HFFc6 (cell line): Measurements from ENCODE around the gene LYPD6. TPM values are rescaled to one million over a fixed set of nuclear protein-coding genes. Genes with fewer than 3 reads are reported as not detected.

ENCODE experiments used
- DNase-seq: peaks from one replicate; pipeline ENCODE4 v3.0.0-alpha.2; 2018
- H3K27ac Mint-ChIP-seq: 2 replicates; pipeline ENCODE4 v1.8.0; 2020; ENCODE audit warnings: mild to moderate bottlenecking, mixed read lengths
- H3K27me3 Mint-ChIP-seq: 2 replicates; pipeline ENCODE4 v1.8.0; 2021; ENCODE audit warnings: mild to moderate bottlenecking, moderate library complexity, mixed read lengths; ENCODE audit not compliant: insufficient read depth
- H3K36me3 Mint-ChIP-seq: 2 replicates; pipeline ENCODE4 v1.8.0; 2021; ENCODE audit warnings: low read depth, mixed read lengths
- H3K4me1 Mint-ChIP-seq: 2 replicates; pipeline ENCODE4 v1.8.0; 2020; ENCODE audit warnings: low read depth, mixed read lengths
- H3K4me3 Mint-ChIP-seq: 2 replicates; pipeline ENCODE4 v1.8.0; 2020; ENCODE audit warnings: mild to moderate bottlenecking, moderate library complexity, mixed read lengths
- H3K9me3 Mint-ChIP-seq: 2 replicates; pipeline ENCODE4 v1.8.0; 2020; ENCODE audit warnings: mild to moderate bottlenecking, mixed read lengths
- CTCF ChIP-seq: fragments of 200-600 bp; sonication (generic); IDR thresholded peaks from 2 replicates; pipeline ENCODE4 v1.5.0; 2021; ENCODE audit warnings: antibody characterized with exemption, mild to moderate bottlenecking
- total RNA-seq, 6 experiments: library from RNA; stranded (reverse); fragmentation: NEBNext Ultra II Directional; extraction: Animal tissue kit (Norgen Biotek cat#: 25700); gene quantifications; 2 replicates in 1 of 6; 3 replicates in 5 of 6; pipeline ENCODE4 v1.2.3, GENCODE V29; 2021

LYPD6 gene
- total RNA-seq, 6 experiments from 2014 or later: 16.7 to 29.4 (median 22.4) TPM

- peaks cover 11% of the 10 kb centered on the region; the same call in 1 of the 2 replicates for H3K4me1 Mint-ChIP-seq
- peaks cover 26% of the 10 kb centered on the region for H3K9me3 Mint-ChIP-seq
- no peak overlapping the region for H3K4me3 Mint-ChIP-seq
- TF ChIP-seq CTCF: no peak
- H3K27ac Mint-ChIP-seq: no peak overlapping the region
- H3K36me3 Mint-ChIP-seq: peaks cover 42% of the 10 kb centered on the region
- no peak for DNase-seq
- H3K27me3 Mint-ChIP-seq: no peaks in the 10 kb centered on the region; the same call in 1 of the 2 replicates
Observed at GRCh38 chr2:149458502-149458901, 128.1 kb downstream of the LYPD6 start.

- TF ChIP-seq CTCF: no peak
- H3K36me3 Mint-ChIP-seq: peaks cover 24% of the 10 kb centered on the region
- no peaks in the 10 kb centered on the region; the same call in 1 of the 2 replicates for H3K4me1 Mint-ChIP-seq
- H3K27me3 Mint-ChIP-seq: no peaks in the 10 kb centered on the region
- H3K27ac Mint-ChIP-seq: 0 out of 2 replicates have a peak overlapping the region, but pooled peaks have one; percentile 13
- no peak for DNase-seq
- H3K9me3 Mint-ChIP-seq: peaks cover 22% of the 10 kb centered on the region
- H3K4me3 Mint-ChIP-seq: no peak overlapping the region
Observed at GRCh38 chr2:149463328-149464002, 133.1 kb downstream of the LYPD6 start.

- H3K36me3 Mint-ChIP-seq: peaks cover 21% of the 10 kb centered on the region
Observed at GRCh38 chr2:149464396-149464795, 134.0 kb downstream of the LYPD6 start.

GRCh38 chr2:149465873-149466272 lies 135.5 kb downstream of the LYPD6 start:
- H3K27ac Mint-ChIP-seq: no peak overlapping the region; the same call in 1 of the 2 replicates
- DNase-seq: no peak

More at GRCh38 chr2:149464396-149464795, 134.0 kb downstream of the LYPD6 start:
- no peak overlapping the region for H3K4me3 Mint-ChIP-seq
- H3K27ac Mint-ChIP-seq: no peak overlapping the region
- DNase-seq: no peak
- no peak for TF ChIP-seq CTCF
- H3K4me1 Mint-ChIP-seq: no peaks in the 10 kb centered on the region; the same call in 1 of the 2 replicates
- H3K9me3 Mint-ChIP-seq: peaks cover 15% of the 10 kb centered on the region
- no peaks in the 10 kb centered on the region for H3K27me3 Mint-ChIP-seq

GRCh38 chr2:149466635-149467034 lies 136.2 kb downstream of the LYPD6 start:
- H3K27ac Mint-ChIP-seq: peak overlapping the region; percentile 63
- H3K4me3 Mint-ChIP-seq: peak overlapping the region; percentile 27; the same call in 1 of the 2 replicates
- peaks cover 3% of the 10 kb centered on the region for H3K9me3 Mint-ChIP-seq
- TF ChIP-seq CTCF: no peak
- no peaks in the 10 kb centered on the region for H3K27me3 Mint-ChIP-seq
- peaks cover 30% of the 10 kb centered on the region for H3K36me3 Mint-ChIP-seq
- H3K4me1 Mint-ChIP-seq: peaks cover 14% of the 10 kb centered on the region
- DNase-seq: peak; percentile 50

More at GRCh38 chr2:149465873-149466272, 135.5 kb downstream of the LYPD6 start:
- Mint-ChIP-seq H3K36me3 (peaks cover 25% of the 10 kb centered on the region), H3K4me1 (peaks cover 13% of the 10 kb centered on the region), H3K9me3 (peaks cover 7% of the 10 kb centered on the region), H3K4me3 (no peak overlapping the region), H3K27me3 (no peaks in the 10 kb centered on the region)
- TF ChIP-seq CTCF: no peak
